Measurements from ENCODE around the gene ZDHHC24.

- TF ChIP-seq CTCF (IDR thresholded peaks at IDR 0.05) = peak; percentile 34 to 63 (median 55)
- no peak for TF ChIP-seq POLR2A (IDR thresholded peaks at IDR 0.05)
Observed at GRCh38 chr11:66543263-66544107, 2.4 kb downstream of the ZDHHC24 start.

Data from uterus (tissue), 2 donors.